ENCODE results near the gene ATG13. TPM values are rescaled to one million over a fixed set of nuclear protein-coding genes. Genes with fewer than 3 reads are reported as not detected.

ATG13 gene
- total and polyA plus RNA-seq, 2 of the 8 experiments (the other 6 are each of a cell fraction or from before 2014, with no cell fraction given): 65.0 to 77.4 TPM

GRCh38 chr11:46678741-46679130, 61.4 kb downstream of the ATG13 start:
- Histone ChIP-seq H3K18ac (ENCODE audit: extremely low read depth, low read length) (no peak overlapping the region), H3K23ac (ENCODE audit: insufficient read length) (no peak overlapping the region), H4K91ac (replicated peaks; ENCODE audit: insufficient read length, low read length) (no peak overlapping the region), H3K9ac (replicated peaks in 1 of 4; ENCODE audit: extremely low read depth in 1 of 4, low read depth in 3 of 4, low read length in 3 of 4) (no peak overlapping the region), H3K27ac (ENCODE audit: low read depth, low read length) (no peak overlapping the region), H2BK12ac (ENCODE audit: low read depth, low read length) (no peak overlapping the region), H2BK15ac (ENCODE audit: low read length) (no peak overlapping the region), H3K23me2 (ENCODE audit: low read depth, low read length) (no peaks in the 10 kb centered on the region), H3K4me3 (ENCODE audit: extremely low read depth in 1 of 4, insufficient read depth in 2 of 4, low read depth in 3 of 4, low read length in 4 of 4) (no peak overlapping the region), H4K8ac (ENCODE audit: extremely low read depth, insufficient read depth, low read length) (peak overlapping the region; percentile 40; the same call in 1 of the 2 replicates), H3K9me3 (ENCODE audit: insufficient read depth in 2 of 2, low read depth in 1 of 2, low read length in 1 of 2) (no peaks in the 10 kb centered on the region), H3K56ac (replicated peaks; ENCODE audit: insufficient read length, low read depth, low read length) (no peak overlapping the region), H3K79me2 (ENCODE audit: control insufficient read depth in 1 of 2, insufficient read depth in 2 of 2, low read length in 2 of 2) (no peaks in the 10 kb centered on the region), H3K14ac (ENCODE audit: insufficient read length) (no peak overlapping the region), H2AFZ (ENCODE audit: low read length) (no peak overlapping the region), H2BK20ac (ENCODE audit: low read length) (no peak overlapping the region), H2BK5ac (ENCODE audit: low read depth, low read length) (no peak overlapping the region), H4K5ac (ENCODE audit: insufficient read length, low read depth, low read length) (no peak overlapping the region), H2AK5ac (ENCODE audit: low read depth, low read length) (no peak overlapping the region), H4K20me1 (replicated peaks in 1 of 2; ENCODE audit: control insufficient read depth in 1 of 2, insufficient read depth in 2 of 2, low read length in 2 of 2) (peaks cover 0 to 1% of the 10 kb centered on the region in 2 experiments), H3K79me1 (ENCODE audit: low read depth, low read length) (no peaks in the 10 kb centered on the region), H3K4me1 (replicated peaks in 1 of 4; ENCODE audit: control insufficient read depth in 3 of 4, insufficient read depth in 4 of 4, low read length in 3 of 4) (peaks cover 3 to 17% (median 7%) of the 10 kb centered on the region in 4 experiments), H3K4ac (replicated peaks; ENCODE audit: insufficient read length, low read depth, low read length) (no peak overlapping the region), H3K36me3 (ENCODE audit: control insufficient read depth in 2 of 4, insufficient read depth in 4 of 4, low read length in 3 of 4) (peaks cover 0 to 11% (median 3%) of the 10 kb centered on the region in 4 experiments; a peak in 4 of 8 replicates), H2BK120ac (replicated peaks; ENCODE audit: low read depth, low read length) (no peak overlapping the region), H3K27me3 (replicated peaks in 1 of 4; ENCODE audit: control insufficient read depth in 3 of 4, extremely low read depth in 1 of 4, insufficient read depth in 3 of 4, low read length in 3 of 4) (no peaks in the 10 kb centered on the region), H3K4me2 (ENCODE audit: insufficient read depth in 1 of 2, low read depth in 2 of 2, low read length in 2 of 2) (no peak overlapping the region)
- DNase-seq (ENCODE audit: low read depth in 1 of 2, low spot score in 2 of 2): no peak
- ChIA-PET CTCF (ENCODE audit: partially characterized antibody) (interaction anchor here (0.7 to 7.5 kb wide), 7 partner anchors 9 to 76 kb away, joined by 3 to 36 read pairs (median 4); partner anchors contain the start of gene F2), POLR2A (ENCODE audit: partially characterized antibody) (interaction anchor here (1.3 kb wide), 1 partner anchor 19 kb away, joined by 4 read pairs; no protein-coding TSS in a partner anchor)
- TF ChIP-seq CHD1 (IDR thresholded peaks at IDR 0.05; ENCODE audit: low read depth, low read length): no peak
- no peak for TF ChIP-seq YY1 (IDR thresholded peaks at IDR 0.05; ENCODE audit: low read depth, low read length)
- no peak for TF ChIP-seq EGR1 (IDR thresholded peaks at IDR 0.05; ENCODE audit: borderline replicate concordance, low read depth, low read length)
- no peak for TF ChIP-seq PHF8 (conservative IDR thresholded peaks at IDR 0.05; ENCODE audit: low read depth, low read length)
- WGBS, 2 experiments (ENCODE audit: extremely low coverage in 1 of 2, insufficient coverage in 1 of 2, insufficient read length in 1 of 2, insufficient replicate concordance in 2 of 2, low coverage in 1 of 2, low lambda C conversion rate in 2 of 2, missing lambda C conversion rate in 1 of 2): 90% methylated on average over 9 of the region's 9 CpGs; no CpG with 5 or more reads in 1 of the 2 experiments
- no peak for FAIRE-seq

Data from H1 (cell line).